ENCODE results near the gene IKZF3. TPM values are rescaled to one million over a fixed set of nuclear protein-coding genes. Genes with fewer than 3 reads are reported as not detected.

Gene IKZF3
- total RNA-seq, 6 experiments from 2014 or later, result 0.22 to 1.9 (median 0.92) TPM

DNA sequence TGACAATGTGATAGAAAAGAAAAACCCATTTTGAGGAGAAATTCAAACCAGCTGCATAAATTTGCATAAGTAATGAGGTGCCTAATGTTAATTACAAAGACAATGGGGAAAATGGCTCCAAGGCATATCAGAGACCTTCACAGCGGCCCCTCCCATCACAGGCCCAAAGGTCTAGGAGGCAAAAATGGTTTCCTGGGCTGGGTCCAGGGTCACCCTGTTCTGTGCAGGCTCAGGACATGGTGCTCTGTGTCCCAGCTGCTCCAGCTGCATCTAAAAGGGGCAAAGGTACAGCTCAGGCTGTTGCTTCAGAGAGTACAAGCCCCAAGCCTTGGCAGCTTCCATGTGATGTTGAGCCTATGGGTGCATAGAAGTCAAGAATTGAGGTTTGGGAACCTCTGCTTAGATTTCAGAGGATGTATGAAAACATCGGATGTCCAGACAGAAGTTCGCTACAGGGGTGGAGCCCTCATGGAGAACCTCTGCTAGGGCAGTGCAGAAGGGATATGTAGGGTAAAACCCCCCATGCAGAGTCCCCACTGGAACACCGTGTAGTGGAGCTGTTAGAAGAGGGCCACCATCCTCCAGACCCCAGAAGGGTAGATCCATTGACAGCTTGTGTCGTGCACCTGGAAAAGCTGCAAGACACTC lies 40.6 kb downstream of the IKZF3 start:
- Histone ChIP-seq H3K27me3 (no peaks in the 10 kb centered on the region), H3K27ac (no peak overlapping the region), H3K4me1 (peaks cover 0 to 3% (median 2%) of the 10 kb centered on the region in 4 donors), H3K36me3 (no peaks in the 10 kb centered on the region), H3K4me3 (no peak overlapping the region), H3K9me3 (no peaks in the 10 kb centered on the region)
- ATAC-seq (no peak), DNase-seq (no peak)
- 100% methylated on average over 1 of the region's 5 CpGs for WGBS (ENCODE audit: insufficient coverage, low coverage, low lambda C conversion rate, missing lambda C conversion rate)
- TF ChIP-seq, protein P1, sequence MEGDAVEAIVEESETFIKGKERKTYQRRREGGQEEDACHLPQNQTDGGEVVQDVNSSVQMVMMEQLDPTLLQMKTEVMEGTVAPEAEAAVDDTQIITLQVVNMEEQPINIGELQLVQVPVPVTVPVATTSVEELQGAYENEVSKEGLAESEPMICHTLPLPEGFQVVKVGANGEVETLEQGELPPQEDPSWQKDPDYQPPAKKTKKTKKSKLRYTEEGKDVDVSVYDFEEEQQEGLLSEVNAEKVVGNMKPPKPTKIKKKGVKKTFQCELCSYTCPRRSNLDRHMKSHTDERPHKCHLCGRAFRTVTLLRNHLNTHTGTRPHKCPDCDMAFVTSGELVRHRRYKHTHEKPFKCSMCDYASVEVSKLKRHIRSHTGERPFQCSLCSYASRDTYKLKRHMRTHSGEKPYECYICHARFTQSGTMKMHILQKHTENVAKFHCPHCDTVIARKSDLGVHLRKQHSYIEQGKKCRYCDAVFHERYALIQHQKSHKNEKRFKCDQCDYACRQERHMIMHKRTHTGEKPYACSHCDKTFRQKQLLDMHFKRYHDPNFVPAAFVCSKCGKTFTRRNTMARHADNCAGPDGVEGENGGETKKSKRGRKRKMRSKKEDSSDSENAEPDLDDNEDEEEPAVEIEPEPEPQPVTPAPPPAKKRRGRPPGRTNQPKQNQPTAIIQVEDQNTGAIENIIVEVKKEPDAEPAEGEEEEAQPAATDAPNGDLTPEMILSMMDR (IDR thresholded peaks at IDR 0.05), result no peak
- TF ChIP-seq POLR2A (IDR thresholded peaks at IDR 0.05), result no peak
- intact Hi-C loops (cut with DNase I), result loop anchor here in 1 of 2 donors (10.0 kb wide), 1 partner anchor 59 kb away; no protein-coding TSS in a partner anchor

DNA sequence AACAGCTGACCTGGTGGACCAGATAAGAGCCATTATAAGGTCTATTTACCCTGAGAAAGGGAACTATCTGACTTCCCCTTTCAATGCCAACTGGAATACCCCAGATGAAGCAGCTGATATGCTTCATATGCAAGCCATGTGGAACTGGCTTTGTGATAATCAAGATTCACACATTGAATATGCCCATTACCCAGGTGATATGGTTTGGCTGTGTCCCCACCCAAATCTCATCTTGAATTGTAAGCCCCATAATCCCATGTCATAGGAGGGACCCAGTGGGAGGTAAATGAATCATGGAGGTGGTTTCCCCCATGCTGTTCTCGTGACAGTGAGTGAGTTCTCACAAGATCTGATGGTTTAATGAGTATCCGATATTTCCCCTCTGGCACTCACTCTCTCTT lies 42.1 kb downstream of the IKZF3 start:
- DNase-seq, result no peak
- intact Hi-C loops (cut with DNase I), result loop anchor here in 1 of 2 donors (10.0 kb wide), 1 partner anchor 57 kb away; no protein-coding TSS in a partner anchor
- Histone ChIP-seq H3K27me3 (no peaks in the 10 kb centered on the region), H3K36me3 (no peaks in the 10 kb centered on the region), H3K27ac (no peak overlapping the region), H3K4me3 (no peak overlapping the region), H3K9me3 (no peaks in the 10 kb centered on the region), H3K4me1 (no peaks in the 10 kb centered on the region)
- WGBS (ENCODE audit: insufficient coverage, low coverage, low lambda C conversion rate, missing lambda C conversion rate), result 80% methylated on average over 1 of the region's 2 CpGs
- ATAC-seq, result no peak
- TF ChIP-seq, protein P1 (IDR thresholded peaks at IDR 0.05), result no peak
- no peak for TF ChIP-seq POLR2A (IDR thresholded peaks at IDR 0.05)

DNA sequence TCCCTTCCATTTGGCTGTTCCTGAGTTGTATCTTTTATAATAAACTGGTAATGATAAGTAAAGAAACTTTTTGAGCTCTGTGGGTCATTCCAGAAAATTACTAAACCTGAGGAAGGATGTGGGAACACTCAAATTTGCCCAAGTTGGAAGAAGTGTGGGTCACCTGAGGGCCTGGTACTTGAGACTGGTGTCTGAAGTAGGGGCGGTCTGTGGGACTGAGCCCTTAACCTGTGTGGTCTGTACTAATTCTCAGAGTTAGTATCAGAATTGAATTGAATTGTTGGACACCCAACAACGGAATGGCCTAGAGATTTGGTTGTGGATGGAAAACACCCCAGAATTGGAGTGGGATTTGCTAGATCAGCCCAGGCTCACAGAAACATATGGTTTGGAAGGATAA lies 43.1 kb downstream of the IKZF3 start:
- intact Hi-C loops (cut with DNase I), result loop anchor here in 1 of 2 donors (10.0 kb wide), 1 partner anchor 56 kb away; no protein-coding TSS in a partner anchor
- WGBS (ENCODE audit: insufficient coverage, low coverage, low lambda C conversion rate, missing lambda C conversion rate), result 100% methylated on average over 1 of the region's 2 CpGs
- no peaks in the 10 kb centered on the region for H3K27me3 ChIP-seq
- no peaks in the 10 kb centered on the region for H3K9me3 ChIP-seq
- H3K27ac ChIP-seq, result no peak overlapping the region
- no peaks in the 10 kb centered on the region for H3K4me1 ChIP-seq
- H3K4me3 ChIP-seq, result no peak overlapping the region
- DNase-seq, result no peak
- no peaks in the 10 kb centered on the region for H3K36me3 ChIP-seq
- TF ChIP-seq, protein P1 (IDR thresholded peaks at IDR 0.05), result no peak
- TF ChIP-seq POLR2A (IDR thresholded peaks at IDR 0.05), result no peak
- ATAC-seq, result no peak

DNA sequence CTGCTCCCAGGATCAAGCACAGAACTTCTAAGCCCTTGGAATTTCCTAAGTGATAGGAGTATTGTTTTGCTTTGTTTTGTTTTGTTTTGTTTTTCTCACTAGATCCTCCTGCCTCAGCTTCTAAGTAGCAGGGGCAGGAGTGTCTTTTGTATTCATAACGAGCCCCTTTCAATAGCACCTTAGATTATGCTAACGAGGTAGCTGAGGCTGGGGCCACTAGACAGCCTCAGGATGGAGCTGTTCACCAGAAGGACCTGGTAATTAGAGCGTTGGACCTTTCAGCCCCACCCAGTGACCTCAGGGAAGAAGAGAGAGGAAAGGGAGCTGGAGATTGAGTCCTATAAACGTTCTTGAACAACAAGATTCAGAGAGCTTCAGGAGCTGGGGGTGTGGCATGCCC lies 43.6 kb downstream of the IKZF3 start:
- Histone ChIP-seq H3K9me3 (no peaks in the 10 kb centered on the region), H3K36me3 (no peaks in the 10 kb centered on the region), H3K4me1 (no peaks in the 10 kb centered on the region), H3K27ac (no peak overlapping the region), H3K27me3 (no peaks in the 10 kb centered on the region), H3K4me3 (no peak overlapping the region)
- intact Hi-C loops (cut with DNase I), result loop anchor here in 1 of 2 donors (10.0 kb wide), 1 partner anchor 56 kb away; no protein-coding TSS in a partner anchor
- ATAC-seq (no peak), DNase-seq (no peak)
- WGBS (ENCODE audit: insufficient coverage, low coverage, low lambda C conversion rate, missing lambda C conversion rate), result 20% methylated on average over 4 of the region's 4 CpGs
- TF ChIP-seq POLR2A (IDR thresholded peaks at IDR 0.05), result no peak
- TF ChIP-seq, protein P1 (IDR thresholded peaks at IDR 0.05), result no peak

All from right lobe of liver (tissue), 6 donors.